HG03571 (cell line): ENCODE data around the gene RNF182.
"Not testable (repeated sequence)": the region's sequence is repeated elsewhere in the genome, so short reads cannot be mapped to it uniquely, and the experiment has no call there.

ENCODE experiments used
- ATAC-seq: cut with Tn5 transposase; IDR thresholded peaks from one replicate; pipeline ENCODE4 v1.9.1; 2021; ENCODE audit not compliant: unreplicated experiment

The RNF182 gene

DNA sequence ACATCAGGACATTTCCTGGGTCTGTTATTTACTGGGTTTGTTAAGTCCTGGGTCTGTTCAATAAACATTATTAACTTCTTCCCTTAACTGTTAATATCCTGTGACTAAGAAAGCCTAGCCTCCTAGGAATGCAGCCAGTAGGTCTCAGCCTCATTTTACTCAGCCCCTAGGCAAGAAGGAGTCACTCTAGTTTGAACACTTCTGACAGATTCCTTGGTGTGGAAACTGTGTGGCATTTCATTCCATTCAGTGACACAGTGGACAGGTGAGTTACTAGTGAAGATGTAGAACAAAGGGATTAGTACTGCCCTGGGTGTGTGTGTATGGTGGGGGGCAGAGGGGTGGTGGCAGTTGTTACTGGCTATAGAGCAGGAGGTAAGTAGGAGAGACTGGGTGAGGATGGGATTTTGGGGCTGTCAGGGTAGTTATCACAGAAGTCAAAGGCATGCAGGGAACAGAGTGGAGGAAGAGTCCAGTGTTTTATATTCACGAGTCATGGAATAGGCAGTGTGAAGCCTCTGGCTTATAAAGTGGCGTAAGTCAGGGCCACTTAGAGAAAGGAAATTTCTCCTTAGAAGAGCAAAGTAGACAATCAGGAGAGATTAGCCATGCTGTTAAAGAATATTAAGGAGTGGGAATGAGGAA is 28.4 kb downstream of the RNF182 start:
- ATAC-seq = no peak

DNA sequence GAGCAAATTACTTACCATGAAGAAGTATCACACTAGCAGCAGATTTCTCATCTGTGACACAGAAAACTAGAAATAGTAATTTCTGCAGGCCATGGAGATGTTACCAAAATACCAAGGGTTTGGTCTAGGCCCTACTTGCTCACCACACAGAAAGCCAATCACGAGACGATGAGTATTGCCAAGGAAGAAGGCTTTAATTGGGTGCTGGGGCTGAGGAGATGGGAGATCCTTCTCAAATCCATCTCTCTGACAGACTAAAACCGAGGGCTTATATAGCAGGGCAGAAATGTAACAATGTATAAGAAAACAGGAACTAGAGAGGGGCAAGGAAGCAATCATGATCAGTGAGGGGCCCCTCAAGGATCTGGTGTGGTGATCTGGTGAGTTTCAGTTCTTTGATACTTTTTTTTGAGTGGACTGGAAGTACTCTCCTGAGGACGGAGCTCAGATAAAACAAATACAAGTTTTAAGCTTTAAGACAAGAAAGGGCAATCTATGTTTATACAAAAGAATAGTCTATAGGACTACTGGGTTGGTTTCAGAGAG is 40.9 kb downstream of the RNF182 start:
- ATAC-seq = no peak

DNA sequence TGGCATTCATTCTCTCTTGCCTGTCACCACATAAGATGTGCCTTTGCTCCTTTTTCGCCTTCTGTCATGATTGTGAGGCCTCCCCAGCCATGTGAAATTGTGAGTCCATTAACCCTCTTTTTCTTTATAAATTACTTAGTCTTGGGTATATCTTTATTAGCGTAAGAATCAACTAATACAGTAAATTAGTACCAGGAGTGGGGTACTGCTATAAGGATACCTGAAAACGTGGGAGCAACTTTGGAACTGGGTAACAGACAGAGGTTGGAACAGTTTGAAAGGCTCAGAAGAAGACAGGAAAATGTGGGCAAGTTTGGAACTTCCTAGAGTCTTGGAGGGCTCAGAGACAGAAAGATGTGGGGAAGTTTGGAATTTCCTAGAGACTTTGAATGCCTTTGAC is 46.6 kb downstream of the RNF182 start:
- no peak for ATAC-seq

DNA sequence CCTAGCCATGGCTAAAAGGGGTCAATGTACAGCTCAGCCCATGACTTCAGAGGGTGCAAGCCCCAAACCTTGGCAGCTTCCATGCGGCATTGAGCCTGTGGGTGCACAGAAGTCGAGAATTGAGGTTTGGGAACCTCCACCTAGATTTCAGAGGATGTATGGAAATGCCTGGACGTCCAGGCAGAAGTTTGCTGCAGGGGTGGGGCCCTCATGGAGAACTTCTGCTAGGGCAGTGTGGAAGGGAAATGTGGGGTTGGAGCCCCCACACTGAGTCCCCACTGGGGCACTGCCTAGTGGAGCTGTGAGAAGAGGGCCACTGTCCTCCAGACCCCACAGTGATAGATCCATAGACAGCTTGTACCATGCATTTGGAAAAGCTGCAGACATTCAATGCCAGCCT is 47.9 kb downstream of the RNF182 start:
- not testable (repeated sequence) for ATAC-seq

DNA sequence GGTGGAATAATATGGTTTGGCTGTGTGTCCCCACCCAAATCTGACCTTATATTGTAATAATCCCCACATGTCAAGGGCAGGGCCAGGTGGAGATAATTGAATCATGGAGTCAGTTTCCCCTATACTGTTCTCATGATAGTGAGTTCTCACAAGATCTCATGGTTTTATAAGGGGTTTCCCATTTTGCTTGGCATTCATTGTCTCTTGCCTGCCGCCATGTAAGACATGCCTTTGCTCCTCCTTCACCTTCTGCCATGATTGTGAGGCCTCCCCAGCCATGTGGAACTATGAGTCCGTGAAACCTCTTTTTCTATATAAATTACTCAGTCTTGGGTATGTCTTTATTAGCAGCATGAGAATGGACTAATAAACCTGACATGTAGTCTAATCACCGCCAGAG is 48.7 kb downstream of the RNF182 start:
- ATAC-seq = not testable (repeated sequence)

DNA sequence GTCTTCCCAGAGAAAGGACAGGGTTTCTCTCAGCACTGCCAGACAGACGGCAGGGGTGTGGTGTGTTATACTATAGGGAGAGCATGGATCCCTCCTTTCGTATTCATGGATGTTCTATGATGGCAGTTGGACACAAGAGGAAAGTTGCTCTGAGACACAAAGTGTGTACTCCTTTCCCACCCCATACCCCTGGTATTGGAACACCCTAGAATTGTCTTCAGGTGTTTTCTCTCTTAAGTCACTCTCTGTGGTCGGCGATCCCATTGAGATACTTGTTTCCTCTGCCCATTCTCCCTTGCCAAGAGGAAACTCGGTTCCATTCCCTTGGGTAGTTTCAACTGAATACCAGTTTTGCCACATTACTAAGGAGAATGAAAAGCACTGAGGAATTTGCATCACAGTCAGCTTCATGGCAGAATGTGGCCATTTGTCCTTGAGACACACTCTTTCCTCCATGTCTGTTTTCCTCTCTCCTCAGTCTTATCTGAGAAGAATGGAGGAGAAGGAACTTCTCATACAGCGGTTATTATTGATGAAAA is 53.4 kb downstream of the RNF182 start:
- no peak for ATAC-seq

DNA sequence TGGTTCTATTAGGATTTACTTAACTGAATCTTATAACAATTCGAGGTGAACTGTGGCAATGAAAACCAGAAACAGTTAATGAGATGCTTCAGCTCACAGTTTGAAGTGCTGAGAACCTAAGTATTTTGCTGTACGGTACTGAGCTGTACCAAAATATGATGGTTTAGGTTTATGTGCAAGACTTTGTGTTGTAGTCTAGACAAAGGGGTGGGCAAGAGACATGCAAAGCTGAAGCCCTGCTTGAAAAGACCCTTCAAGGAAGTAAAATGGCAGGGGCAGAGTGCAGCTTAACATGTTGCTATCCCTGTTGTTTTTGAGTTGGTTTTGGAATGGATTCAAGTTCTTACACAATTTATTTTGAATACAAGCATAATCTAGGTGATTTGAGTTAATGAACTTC is 54.0 kb downstream of the RNF182 start:
- ATAC-seq = no peak

DNA sequence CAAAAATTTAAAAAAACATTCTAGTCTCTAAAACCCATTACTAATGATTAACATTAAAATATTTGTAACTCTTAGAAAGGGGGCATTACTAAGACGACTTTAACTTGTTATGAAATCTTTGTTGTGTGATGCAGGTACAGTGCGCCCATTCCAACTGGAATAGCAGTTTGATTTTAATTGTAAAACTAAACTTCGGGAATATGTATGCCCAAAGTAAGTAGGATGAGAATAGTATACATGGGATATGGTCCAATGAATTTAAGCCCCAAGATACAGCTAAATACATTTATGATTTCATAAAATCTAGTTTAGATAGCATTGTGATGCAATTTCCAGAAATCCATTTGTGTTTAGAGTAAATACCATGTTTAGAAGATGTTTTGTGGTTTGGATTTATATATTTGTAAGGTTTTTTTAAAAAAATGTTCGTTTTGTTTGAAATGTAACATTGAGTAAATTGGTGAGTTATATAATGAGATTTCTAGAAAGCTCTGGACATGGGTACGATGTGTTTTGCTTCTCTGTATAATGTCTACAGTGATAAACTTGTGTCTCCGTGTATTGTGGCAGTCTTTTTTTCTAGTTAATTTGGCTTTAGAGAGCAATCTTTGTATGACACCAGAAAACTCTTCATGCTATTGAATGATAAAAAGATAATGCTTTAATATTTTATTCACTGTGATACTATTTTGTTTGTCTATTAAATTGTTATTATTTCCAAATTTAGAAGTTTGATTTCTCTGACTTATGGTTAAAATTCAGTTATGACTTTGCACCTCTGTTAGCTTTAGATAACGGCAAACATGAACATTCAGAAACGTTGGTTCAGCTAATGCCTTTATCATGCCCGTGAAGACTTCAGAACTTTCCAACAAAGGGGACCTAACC is 54.8 kb downstream of the RNF182 start:
- no peak for ATAC-seq

DNA sequence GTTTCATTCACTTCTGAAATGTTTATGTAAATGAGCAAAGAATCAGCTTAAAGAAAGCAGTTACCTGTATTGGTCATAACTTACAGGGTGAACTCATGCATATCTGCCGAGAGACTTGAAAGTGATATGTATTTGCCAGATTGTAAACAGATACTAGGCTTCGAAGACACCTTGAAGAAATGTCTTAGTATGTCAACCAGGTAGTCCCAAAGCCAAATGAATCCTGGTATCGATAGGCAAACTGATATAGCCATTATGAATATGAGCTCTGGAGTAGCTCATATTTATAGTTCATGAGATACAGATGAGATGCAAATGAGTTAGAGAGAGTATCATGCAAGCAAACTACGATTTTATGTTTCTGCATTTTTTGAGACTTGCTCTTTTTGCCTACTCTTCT is 55.8 kb downstream of the RNF182 start:
- no peak for ATAC-seq

DNA sequence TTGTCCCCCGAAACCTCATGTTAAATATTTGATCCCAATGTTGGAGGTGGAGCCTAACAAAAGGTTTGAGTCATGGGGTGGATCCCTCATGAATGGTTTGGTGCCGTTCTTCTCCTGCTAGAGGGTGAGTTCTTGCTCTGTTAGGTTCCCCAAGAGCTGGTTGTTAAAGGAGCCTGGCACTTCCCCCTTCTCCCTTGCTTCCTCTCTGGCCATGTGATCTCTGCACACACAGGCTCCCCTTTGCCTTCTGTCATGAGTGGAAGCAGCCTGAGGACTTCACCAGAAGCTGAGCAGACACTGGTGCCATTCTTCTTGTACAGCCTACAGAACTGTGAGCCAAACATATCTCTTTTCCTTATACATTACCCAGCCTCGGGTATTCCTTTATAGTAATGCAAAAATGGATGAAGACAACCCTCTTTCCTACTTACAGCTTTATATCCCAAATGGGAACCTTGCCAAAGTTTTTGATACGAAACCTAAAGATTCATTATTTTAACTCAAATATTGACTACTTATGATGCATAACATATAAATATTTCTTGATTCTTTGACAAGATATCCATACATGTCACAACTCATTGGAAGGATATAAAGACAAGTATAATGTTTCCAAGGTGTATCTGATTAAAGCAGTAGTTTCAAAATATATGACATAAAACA is 61.0 kb downstream of the RNF182 start:
- no peak for ATAC-seq

DNA sequence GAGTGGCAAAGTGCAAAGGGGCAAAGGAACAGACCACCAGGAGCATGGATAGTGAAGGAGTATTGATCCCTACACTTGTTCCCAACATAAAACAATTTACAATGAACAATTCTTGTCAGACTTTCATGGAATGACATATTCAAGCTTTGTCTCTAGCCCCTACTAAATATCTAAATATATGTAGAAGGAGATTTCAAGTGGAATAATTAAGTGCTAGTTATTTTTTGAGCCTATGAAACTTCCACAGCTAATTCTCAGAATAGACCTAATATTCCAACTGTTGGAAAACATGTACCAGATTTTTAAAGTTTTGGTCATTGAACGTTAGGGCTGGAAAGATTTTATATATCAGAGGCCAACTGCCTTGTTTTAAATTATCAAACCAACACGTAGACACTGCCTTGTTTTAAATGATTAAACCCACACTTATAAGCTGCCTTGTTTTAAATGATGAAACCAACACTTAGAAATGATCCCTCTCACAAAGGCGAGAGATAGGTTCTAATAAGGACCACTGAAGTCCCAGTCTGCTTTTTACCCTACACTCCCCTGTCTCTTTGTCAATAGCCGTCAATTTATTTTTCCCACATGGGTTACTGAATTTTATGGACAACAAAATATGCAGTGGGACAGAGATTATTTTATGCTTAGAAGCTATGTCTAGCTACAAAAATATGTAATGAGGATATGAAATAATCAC is 62.1 kb downstream of the RNF182 start:
- no peak for ATAC-seq

DNA sequence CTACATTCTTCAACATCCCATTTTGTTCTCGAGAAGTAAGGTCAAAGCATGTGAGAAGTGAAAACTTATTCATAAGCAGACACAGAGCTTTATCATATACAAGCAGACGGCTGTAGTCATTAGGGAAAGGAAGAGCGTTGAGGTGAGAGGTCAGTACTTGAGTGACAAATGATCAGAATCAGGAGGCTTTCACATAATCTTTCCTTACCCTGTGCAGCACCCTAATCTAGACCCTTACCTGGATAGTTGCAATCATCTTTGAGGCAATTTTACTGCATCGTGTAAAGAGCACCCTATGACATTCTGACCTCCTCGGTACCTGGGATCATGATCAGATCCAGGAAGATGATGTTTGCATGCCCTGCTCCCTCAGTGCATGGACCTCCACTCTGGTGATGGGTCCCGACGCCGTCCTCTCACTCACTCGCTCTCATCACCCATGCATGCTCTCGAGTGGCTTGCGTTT is 62.7 kb downstream of the RNF182 start:
- ATAC-seq = no peak

DNA sequence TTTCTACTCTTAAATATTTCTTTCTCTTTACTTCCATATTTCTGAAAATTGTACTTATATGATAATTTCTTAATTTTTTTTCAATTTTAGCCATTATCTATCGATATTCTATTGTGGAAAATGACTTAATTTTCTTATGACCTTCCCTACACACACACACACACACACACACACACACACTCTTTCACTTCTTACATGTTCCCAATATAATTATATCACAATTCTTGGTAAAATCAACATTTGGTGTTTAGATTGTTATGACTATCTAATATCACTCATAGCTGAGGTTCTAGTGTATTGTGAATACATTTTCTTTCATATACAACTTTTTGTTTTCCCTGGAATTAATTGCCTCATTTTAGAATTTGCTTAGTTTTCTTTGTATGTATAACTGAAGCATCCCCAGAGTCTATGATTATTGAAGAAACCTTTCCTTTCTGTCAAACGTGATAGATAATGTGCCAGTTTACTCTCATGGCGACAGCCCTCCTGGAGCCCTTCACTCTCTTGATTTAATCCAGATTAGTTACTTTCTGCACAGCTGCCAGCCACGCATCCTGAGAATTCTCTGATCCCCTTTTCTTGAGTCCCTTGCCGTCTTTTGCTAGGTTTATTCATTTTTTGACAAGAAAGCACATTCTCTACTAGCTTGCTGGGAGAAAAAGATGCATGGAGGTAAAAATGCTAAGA is 63.4 kb downstream of the RNF182 start:
- ATAC-seq = no peak

DNA sequence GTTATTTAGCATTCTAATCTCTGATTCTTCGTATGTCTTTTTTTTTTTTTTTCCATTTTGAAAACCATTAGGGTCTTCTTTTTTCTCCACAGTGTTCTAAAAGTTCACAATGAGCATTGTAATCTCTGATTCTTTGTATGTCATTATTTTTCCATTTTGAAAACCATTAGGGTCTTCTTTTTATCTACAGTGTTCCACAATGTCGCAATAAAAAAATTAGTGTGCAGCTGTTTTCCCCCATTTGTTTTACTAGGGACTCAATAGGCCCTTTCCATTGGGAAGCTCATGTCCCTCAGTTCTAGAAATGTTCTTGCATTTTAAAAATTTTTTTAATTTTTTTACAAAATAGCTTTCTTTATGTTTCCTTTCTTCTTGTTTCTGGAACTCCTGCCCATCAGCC is 64.2 kb downstream of the RNF182 start:
- ATAC-seq = no peak

DNA sequence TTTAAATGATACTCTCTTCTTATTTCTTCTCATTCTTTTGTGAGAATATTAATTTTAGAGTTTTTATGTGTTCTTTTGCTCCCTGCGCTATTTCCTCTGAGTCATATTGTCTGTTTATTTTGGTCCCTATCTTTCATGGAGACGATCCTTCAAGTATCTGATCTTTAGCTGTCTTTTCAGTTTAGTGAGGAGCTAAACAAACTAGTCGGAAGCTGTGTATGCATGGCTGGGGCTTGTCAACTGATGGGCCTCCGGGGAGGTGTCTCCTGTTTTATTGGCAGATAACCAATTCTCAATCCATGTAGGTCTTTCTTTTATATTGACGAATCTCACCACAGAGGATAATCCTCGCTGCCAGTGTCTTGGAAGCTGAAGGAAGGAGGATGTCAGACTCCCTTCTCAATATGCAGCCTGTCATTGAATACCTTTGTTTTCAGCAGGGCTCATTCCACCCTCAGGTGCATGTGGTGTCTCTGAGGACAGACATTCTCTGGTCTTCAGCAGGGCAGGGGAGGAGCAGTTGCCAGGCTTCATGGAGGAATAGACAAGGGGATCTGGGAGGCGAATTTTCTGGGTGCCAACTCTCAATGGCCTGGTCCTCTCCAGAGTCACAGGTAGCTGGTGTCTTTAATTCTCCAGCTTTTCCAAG is 64.9 kb downstream of the RNF182 start:
- no peak for ATAC-seq

DNA sequence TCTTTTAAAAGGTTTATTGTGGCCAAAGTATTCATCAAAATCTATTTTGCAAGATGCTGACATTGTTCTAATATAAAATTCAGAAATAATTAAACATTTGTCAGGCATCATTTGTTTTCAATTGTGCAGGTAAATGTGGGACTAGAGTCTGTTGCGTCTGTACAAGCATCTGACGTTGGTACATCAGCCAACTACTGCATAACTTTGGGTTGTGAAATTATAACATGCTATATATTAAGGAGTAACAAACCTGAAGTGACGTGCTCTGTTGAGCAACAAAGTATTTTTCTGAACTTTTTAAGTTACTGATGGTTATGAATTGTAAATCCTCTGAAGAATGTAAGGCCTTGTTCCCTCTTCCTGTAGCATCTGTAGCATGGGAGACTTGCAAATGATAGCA is 66.0 kb downstream of the RNF182 start:
- no peak for ATAC-seq

DNA sequence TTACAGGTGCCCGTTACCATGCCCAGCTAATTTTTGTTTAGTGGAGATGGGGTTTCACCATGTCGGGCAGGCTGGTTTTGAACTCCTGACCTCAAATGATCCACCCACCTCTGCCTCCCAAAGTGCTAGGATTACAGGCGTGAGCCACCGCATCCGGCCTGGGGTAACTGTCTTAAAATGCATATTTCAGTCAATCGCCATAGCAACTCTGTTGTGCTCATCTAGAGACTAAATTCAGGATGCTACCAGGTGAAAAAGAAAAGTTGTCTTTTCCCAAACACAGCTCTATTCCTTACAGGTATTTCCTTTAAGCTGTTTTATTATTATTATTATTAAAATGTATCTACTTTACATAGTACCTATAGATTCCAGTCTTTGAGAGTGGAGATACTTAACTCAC is 66.6 kb downstream of the RNF182 start:
- ATAC-seq = no peak

DNA sequence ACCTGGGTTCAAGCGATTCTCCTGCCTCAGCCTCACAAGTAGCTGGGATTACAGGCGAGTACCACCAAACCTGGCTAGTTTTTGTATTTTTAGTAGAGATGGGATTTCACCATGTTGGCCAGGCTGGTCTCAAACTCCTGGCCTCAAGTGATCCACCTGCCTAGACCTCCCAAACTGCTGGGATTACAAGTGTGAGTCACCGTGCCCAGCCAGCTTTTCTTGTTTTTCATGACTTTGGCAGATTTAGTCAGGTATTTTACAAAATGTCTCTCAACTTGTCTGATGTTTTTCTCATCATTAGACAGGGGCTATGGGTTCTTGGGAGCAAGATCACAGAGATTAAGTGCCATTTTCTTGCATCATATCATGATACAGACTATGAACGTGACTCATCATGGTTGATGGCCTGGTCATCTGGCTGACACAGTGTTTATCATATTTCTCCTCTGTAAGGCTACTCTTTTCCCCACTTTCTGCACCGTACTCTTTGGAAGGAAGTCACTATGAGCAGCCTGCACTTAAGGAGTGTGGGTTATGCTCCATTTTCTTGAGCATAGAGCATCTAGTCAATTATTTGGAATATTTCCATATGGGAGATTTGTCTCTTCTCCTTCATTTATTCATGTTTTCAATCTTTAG is 67.8 kb downstream of the RNF182 start:
- ATAC-seq = no peak

DNA sequence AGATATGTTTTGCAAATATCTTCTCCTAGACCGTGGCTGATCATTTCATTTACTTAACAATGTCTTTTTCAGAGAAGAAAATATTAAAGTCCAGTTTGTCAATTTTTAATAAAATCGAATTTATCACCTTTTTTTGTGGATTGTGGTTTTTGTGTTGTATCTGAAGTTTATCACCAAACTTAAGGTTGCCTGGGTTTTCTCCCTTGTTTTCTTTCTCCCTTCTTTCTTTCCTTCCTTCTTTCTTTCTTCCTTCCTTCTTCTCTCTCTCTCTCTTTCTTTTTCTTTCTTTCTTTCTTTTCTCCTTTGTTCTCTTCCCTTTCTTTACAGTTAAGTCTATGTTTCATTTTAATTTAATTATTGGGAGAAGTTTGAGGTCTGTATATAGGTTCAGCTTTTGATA is 68.7 kb downstream of the RNF182 start:
- ATAC-seq = no peak
